Tibial nerve (tissue), 4 donors: ENCODE data around the gene OR6C75.

Source experiments
- EP300 ChIP-seq, 2 donors: sonication (generic); formaldehyde crosslinking; IDR thresholded peaks; one replicate each; pipeline ENCODE4 v1.6.1; 2017; ENCODE audit warnings: antibody characterized with exemption in 2 of 2, mild to moderate bottlenecking in 1 of 2
- POLR2A ChIP-seq, 2 donors: fragments of 450-650 bp; IDR thresholded peaks; one replicate each; pipeline ENCODE4 v1.6.1; 2017; ENCODE audit warnings: antibody characterized with exemption in 2 of 2, mild to moderate bottlenecking in 2 of 2, moderate library complexity in 2 of 2
- TF ChIP-seq, protein P1 (sequence below), 5 experiments: fragments of 200-600 bp in 3 of 5; fragments of 450-650 bp in 2 of 5; sonication (generic) in 3 of 5; IDR thresholded peaks; one replicate each; pipeline ENCODE4 v1.5.1; 2016 to 2019; ENCODE audit warnings: antibody characterized with exemption in 5 of 5, mild to moderate bottlenecking in 3 of 5, moderate library complexity in 2 of 5

DNA sequence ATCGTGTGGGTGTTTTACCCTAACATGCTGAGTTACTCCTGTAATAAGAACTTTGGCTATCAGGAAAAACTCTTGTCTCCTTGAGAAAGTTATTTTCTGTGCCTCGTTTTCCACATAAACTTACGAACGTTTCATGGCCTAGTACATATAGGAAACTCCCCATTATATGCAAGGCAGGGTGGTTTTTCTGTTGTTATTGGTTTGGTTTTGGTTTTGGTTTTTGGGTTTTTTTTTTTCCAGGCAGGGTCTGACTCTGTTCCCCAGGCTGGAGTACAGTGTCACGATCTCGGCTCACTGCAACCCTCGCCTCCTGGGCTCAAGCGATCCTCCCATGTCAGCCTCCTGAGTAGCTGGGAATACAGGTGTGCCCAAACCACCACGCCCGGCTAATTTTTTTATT, 26.8 kb upstream of the OR6C75 start:
- TF ChIP-seq, protein P1, sequence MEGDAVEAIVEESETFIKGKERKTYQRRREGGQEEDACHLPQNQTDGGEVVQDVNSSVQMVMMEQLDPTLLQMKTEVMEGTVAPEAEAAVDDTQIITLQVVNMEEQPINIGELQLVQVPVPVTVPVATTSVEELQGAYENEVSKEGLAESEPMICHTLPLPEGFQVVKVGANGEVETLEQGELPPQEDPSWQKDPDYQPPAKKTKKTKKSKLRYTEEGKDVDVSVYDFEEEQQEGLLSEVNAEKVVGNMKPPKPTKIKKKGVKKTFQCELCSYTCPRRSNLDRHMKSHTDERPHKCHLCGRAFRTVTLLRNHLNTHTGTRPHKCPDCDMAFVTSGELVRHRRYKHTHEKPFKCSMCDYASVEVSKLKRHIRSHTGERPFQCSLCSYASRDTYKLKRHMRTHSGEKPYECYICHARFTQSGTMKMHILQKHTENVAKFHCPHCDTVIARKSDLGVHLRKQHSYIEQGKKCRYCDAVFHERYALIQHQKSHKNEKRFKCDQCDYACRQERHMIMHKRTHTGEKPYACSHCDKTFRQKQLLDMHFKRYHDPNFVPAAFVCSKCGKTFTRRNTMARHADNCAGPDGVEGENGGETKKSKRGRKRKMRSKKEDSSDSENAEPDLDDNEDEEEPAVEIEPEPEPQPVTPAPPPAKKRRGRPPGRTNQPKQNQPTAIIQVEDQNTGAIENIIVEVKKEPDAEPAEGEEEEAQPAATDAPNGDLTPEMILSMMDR (IDR thresholded peaks at IDR 0.05): no peak
- TF ChIP-seq POLR2A (IDR thresholded peaks at IDR 0.05) (no peak), EP300 (IDR thresholded peaks at IDR 0.05) (no peak)
